Sigmoid colon (tissue), 4 donors: ENCODE measurements around the gene PNPLA2.

Experiments
- EP300 ChIP-seq, 4 donors: sonication (generic); formaldehyde crosslinking; IDR thresholded peaks; one replicate each; pipeline ENCODE4 v1.6.1; 2017; ENCODE audit warnings: antibody characterized with exemption in 4 of 4
- POLR2A ChIP-seq, 2 donors: fragments of 450-650 bp; IDR thresholded peaks; one replicate each; pipeline ENCODE4 v1.6.1; 2016; ENCODE audit warnings: antibody characterized with exemption in 2 of 2, mild to moderate bottlenecking in 2 of 2, moderate library complexity in 2 of 2
- TF ChIP-seq, protein P1 (sequence below), 4 experiments: fragments of 450-650 bp in 3 of 4; fragments of 200-600 bp in 1 of 4; IDR thresholded peaks; one replicate each; pipeline ENCODE4 v1.5.1; 2016 to 2019; ENCODE audit warnings: antibody characterized with exemption in 4 of 4, mild to moderate bottlenecking in 3 of 4, moderate library complexity in 2 of 4

DNA sequence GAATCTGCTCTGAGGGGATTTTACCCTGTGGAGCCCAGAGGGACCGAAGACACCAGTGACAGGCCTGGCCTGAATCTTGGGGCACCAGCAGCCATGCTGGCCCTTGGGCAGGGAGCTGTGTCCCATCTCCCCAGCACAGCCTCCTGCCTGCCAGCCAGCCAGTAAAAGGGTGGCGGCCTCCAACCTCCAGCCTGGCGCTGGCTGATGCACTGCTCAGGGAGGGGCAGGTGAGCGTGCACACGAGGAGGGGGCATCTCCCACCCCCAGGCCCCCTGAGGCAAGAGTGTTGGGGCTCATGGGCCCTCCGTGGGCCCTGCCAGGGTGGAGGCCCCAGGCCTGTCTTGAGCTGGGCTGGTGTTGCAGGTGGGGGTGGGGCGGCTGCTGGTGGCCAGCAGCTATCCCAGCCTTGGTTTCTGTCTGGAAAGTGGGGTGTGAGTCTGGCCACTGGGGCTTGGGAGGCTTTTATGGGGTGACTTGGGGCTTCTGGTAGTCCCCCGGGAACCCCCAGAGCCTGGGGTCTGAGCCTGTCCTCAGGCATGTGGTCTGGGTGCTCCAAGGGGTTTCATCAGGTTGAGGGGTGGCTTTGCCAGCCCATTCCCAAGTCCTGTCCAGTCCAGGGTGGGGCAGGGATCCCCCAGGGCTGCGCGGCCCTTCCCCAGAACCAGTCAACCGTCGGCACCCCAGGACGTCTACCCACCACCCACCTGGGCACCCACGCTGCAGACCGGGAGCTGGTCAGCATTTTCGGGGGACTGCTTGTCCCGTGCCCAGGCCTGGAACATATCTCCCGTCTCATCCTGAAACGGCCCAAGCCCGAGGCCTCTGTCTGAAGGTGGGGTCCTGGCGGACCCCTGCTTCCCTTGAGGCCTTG is 41.8 kb downstream of the PNPLA2 start:
- TF ChIP-seq, protein P1, sequence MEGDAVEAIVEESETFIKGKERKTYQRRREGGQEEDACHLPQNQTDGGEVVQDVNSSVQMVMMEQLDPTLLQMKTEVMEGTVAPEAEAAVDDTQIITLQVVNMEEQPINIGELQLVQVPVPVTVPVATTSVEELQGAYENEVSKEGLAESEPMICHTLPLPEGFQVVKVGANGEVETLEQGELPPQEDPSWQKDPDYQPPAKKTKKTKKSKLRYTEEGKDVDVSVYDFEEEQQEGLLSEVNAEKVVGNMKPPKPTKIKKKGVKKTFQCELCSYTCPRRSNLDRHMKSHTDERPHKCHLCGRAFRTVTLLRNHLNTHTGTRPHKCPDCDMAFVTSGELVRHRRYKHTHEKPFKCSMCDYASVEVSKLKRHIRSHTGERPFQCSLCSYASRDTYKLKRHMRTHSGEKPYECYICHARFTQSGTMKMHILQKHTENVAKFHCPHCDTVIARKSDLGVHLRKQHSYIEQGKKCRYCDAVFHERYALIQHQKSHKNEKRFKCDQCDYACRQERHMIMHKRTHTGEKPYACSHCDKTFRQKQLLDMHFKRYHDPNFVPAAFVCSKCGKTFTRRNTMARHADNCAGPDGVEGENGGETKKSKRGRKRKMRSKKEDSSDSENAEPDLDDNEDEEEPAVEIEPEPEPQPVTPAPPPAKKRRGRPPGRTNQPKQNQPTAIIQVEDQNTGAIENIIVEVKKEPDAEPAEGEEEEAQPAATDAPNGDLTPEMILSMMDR (IDR thresholded peaks at IDR 0.05) = no peak
- TF ChIP-seq EP300 (IDR thresholded peaks at IDR 0.05) = no peak
- TF ChIP-seq POLR2A (IDR thresholded peaks at IDR 0.05) = no peak
